IMR-90 (cell line): ENCODE data around the gene NFIA. TPM values are rescaled to one million over a fixed set of nuclear protein-coding genes. Genes with fewer than 3 reads are reported as not detected.

Experiments
- ATAC-seq: fragments of 200-7000 bp; cut with Tn5 transposase; 2 replicates; pipeline ENCODE4 v1.9.1; 2020; ENCODE audit warnings: low read depth, mild to moderate bottlenecking, moderate library complexity
- BruUV-seq: library from RNA; stranded (reverse); fragments of 400-500 nt; replicated peaks from 2 replicates; lab custom pipeline; 2021; lab: Mats Ljungman, UMichigan
- CTCF ChIA-PET: fragments of 300-600 bp; formaldehyde crosslinking; extraction: SDS; loops from one replicate; lab custom pipeline; 2021; ENCODE audit warnings: antibody characterized with exemption; lab: Yijun Ruan, JAX
- POLR2A ChIA-PET: fragments of 300-600 bp; sonication (Branson Sonifier 250); formaldehyde crosslinking; loops from one replicate; lab custom pipeline; 2022; ENCODE audit warnings: antibody characterized with exemption; ENCODE audit not compliant: unreplicated experiment; lab: Charles Lee
- DNase-seq: peaks from one replicate; pipeline ENCODE4 v3.0.0; 2013
- H2AFZ ChIP-seq: replicated peaks from 2 replicates; pipeline ENCODE3; 2013; ENCODE audit warnings: low read length, mild to moderate bottlenecking; ENCODE audit not compliant: poor library complexity
- H2AK5ac ChIP-seq: 2 replicates; pipeline ENCODE4 v1.6.1; 2013; ENCODE audit warnings: low read depth, low read length, inconsistent platforms
- H2AK9ac ChIP-seq: replicated peaks from 2 replicates; pipeline ENCODE3; 2013; ENCODE audit warnings: mild to moderate bottlenecking, low read depth, low read length, moderate library complexity; ENCODE audit not compliant: poor library complexity
- H2BK120ac ChIP-seq: 2 replicates; pipeline ENCODE4 v1.6.1; 2013; ENCODE audit warnings: low read depth, low read length, inconsistent platforms
- H2BK15ac ChIP-seq: 3 replicates; pipeline ENCODE4 v1.6.1; 2013; ENCODE audit warnings: low read depth, low read length, inconsistent platforms
- H2BK20ac ChIP-seq: 2 replicates; pipeline ENCODE4 v1.6.1; 2013; ENCODE audit warnings: low read depth, mild to moderate bottlenecking, inconsistent platforms, low read length, moderate library complexity
- H2BK5ac ChIP-seq: 2 replicates; pipeline ENCODE4 v1.6.1; 2013; ENCODE audit warnings: mild to moderate bottlenecking, low read depth, low read length, inconsistent platforms; ENCODE audit not compliant: poor library complexity, severe bottlenecking
- H3K14ac ChIP-seq: replicated peaks from 2 replicates; pipeline ENCODE4 v1.6.1; 2013; ENCODE audit warnings: low read depth, low read length, inconsistent platforms
- H3K18ac ChIP-seq: 2 replicates; pipeline ENCODE4 v1.6.1; 2013; ENCODE audit warnings: low read depth, low read length, control low read depth
- H3K23ac ChIP-seq: 2 replicates; pipeline ENCODE4 v1.6.1; 2013; ENCODE audit warnings: low read depth, low read length, inconsistent platforms
- H3K27ac ChIP-seq: 2 replicates; pipeline ENCODE4 v1.5.1; 2013; ENCODE audit warnings: mild to moderate bottlenecking, control low read depth, low read length; ENCODE audit not compliant: insufficient read depth
- H3K27me3 ChIP-seq: 2 replicates; pipeline ENCODE4 v1.6.1; 2013; ENCODE audit warnings: low read length; ENCODE audit not compliant: control insufficient read depth, insufficient read depth
- H3K36me3 ChIP-seq: 2 replicates; pipeline ENCODE4 v1.6.1; 2013; ENCODE audit warnings: low read length, mixed read lengths; ENCODE audit not compliant: control insufficient read depth, insufficient read depth
- H3K4ac ChIP-seq: 2 replicates; pipeline ENCODE4 v1.6.1; 2013; ENCODE audit warnings: low read depth, low read length, inconsistent platforms
- H3K4me1 ChIP-seq: 2 replicates; pipeline ENCODE4 v1.6.1; 2013; ENCODE audit warnings: low read length, mixed read lengths; ENCODE audit not compliant: control insufficient read depth, insufficient read depth
- H3K4me2 ChIP-seq: 2 replicates; pipeline ENCODE4 v1.6.1; 2013; ENCODE audit warnings: low read depth, mild to moderate bottlenecking, control low read depth, low read length, moderate library complexity
- H3K4me3 ChIP-seq: 2 replicates; pipeline ENCODE4 v1.5.1; 2013; ENCODE audit warnings: low read depth, mild to moderate bottlenecking, control low read depth, low read length, moderate library complexity; ENCODE audit not compliant: insufficient read depth
- H3K56ac ChIP-seq: 2 replicates; pipeline ENCODE4 v1.6.1; 2013; ENCODE audit warnings: low read length, inconsistent platforms; ENCODE audit not compliant: insufficient read depth; ENCODE audit errors: extremely low read depth
- H3K79me1 ChIP-seq, 2 experiments: 2 replicates each; pipeline ENCODE4 v1.6.1; 2013; ENCODE audit warnings: low read length in 2 of 2, inconsistent platforms in 1 of 2, low read depth in 1 of 2
- H3K9ac ChIP-seq: 2 replicates; pipeline ENCODE4 v1.6.1; 2013; ENCODE audit warnings: low read depth, low read length, control low read depth
- H3K9me1 ChIP-seq: 2 replicates; pipeline ENCODE4 v1.6.1; 2013; ENCODE audit warnings: low read length, inconsistent platforms; ENCODE audit not compliant: insufficient read depth
- H3K9me3 ChIP-seq: 2 replicates; pipeline ENCODE4 v1.6.1; 2013; ENCODE audit warnings: low read length; ENCODE audit not compliant: control insufficient read depth, insufficient read depth
- H4K20me1 ChIP-seq: 2 replicates; pipeline ENCODE4 v1.6.1; 2013; ENCODE audit warnings: low read length, inconsistent platforms; ENCODE audit not compliant: insufficient read depth
- H4K5ac ChIP-seq: 2 replicates; pipeline ENCODE4 v1.6.1; 2013; ENCODE audit warnings: mild to moderate bottlenecking, low read depth, low read length, control low read depth
- H4K8ac ChIP-seq, 2 experiments: 2 replicates each; pipeline ENCODE4 v1.6.1; 2013; ENCODE audit warnings: low read depth in 2 of 2, low read length in 2 of 2, control low read depth in 1 of 2, inconsistent platforms in 1 of 2
- H4K91ac ChIP-seq: 2 replicates; pipeline ENCODE4 v1.6.1; 2013; ENCODE audit warnings: low read depth, low read length, inconsistent platforms; ENCODE audit not compliant: insufficient read depth
- BHLHE40 ChIP-seq: fragments of 150-350 bp; IDR thresholded peaks from 2 replicates; pipeline ENCODE4 v1.6.1; 2016; ENCODE audit warnings: mild to moderate bottlenecking, low read depth, low read length
- CEBPB ChIP-seq: IDR thresholded peaks from 2 replicates; pipeline ENCODE4 v1.6.1; 2012; ENCODE audit warnings: low read depth, low read length, improper control_type of control experiment
- CTCF ChIP-seq: conservative IDR thresholded peaks from 2 replicates; pipeline ENCODE4 v1.5.1; 2012; ENCODE audit warnings: mild to moderate bottlenecking, low read depth, low read length, improper control_type of control experiment
- ELK1 ChIP-seq: fragments of 150-350 bp; IDR thresholded peaks from 2 replicates; pipeline ENCODE4 v1.6.1; 2016; ENCODE audit warnings: low read depth, mild to moderate bottlenecking, low read length, moderate library complexity, borderline replicate concordance
- FOS ChIP-seq: fragments of 150-350 bp; IDR thresholded peaks from 2 replicates; pipeline ENCODE4 v1.6.1; 2016; ENCODE audit warnings: low read depth, low read length
- MAZ ChIP-seq: IDR thresholded peaks from 2 replicates; pipeline ENCODE4 v1.6.1; 2012; ENCODE audit warnings: low read depth, mild to moderate bottlenecking, low read length, improper control_type of control experiment, moderate library complexity, borderline replicate concordance
- NFE2L2 ChIP-seq: fragments of 150-350 bp; IDR thresholded peaks from 2 replicates; pipeline ENCODE4 v1.6.1; 2016; ENCODE audit warnings: low read depth, mild to moderate bottlenecking, low read length
- RAD21 ChIP-seq: IDR thresholded peaks from 2 replicates; pipeline ENCODE4 v1.6.1; 2012; ENCODE audit warnings: low read length, improper control_type of control experiment
- SMC3 ChIP-seq: fragments of 150-350 bp; IDR thresholded peaks from 2 replicates; pipeline ENCODE4 v1.6.1; 2016; ENCODE audit warnings: low read depth, mild to moderate bottlenecking, antibody characterized with exemption, low read length, moderate library complexity
- WGBS, 2 experiments: methylation state at CpG; one replicate each; pipeline versions ENCODE4 v1.1.5 to v1.1.7; 2013; ENCODE audit warnings: missing lambda C conversion rate in 2 of 2; ENCODE audit not compliant: insufficient read length in 1 of 2; ENCODE audit errors: extremely low coverage in 2 of 2; 5-methylcytosine and 5-hydroxymethylcytosine counted together
- dilution Hi-C: fragments of 300-500 bp; cut with HindIII; formaldehyde crosslinking; loops from one replicate; pipeline ENCODE4 v1.14.3; 2018; ENCODE audit warnings: low sequenced_read_pairs; ENCODE audit not compliant: unreplicated experiment
- in situ Hi-C: fragments of 300-500 bp; cut with MboI; formaldehyde crosslinking; loops from 3 replicates; pipeline ENCODE4 v1.14.3; 2019; ENCODE audit warnings: low sequenced_read_pairs, inconsistent platforms, mixed read lengths
- intact Hi-C: fragments of 100-400 bp; cut with micrococcal nuclease; formaldehyde crosslinking; loops from 2 replicates; pipeline ENCODE4 v1.10.0; 2022
- polyA plus RNA-seq, 3 experiments: library from polyadenylated mRNA; depleted of rRNA; stranded (reverse); fragments of >200 nt; gene quantifications; 2 replicates each; pipeline ENCODE4 v1.2.3, GENCODE V29; 2012; ENCODE audit warnings: low replicate concordance in 1 of 3
- total RNA-seq: library from RNA; depleted of rRNA; stranded (reverse); fragments of >200 nt; gene quantifications from 2 replicates; pipeline ENCODE4 v1.2.3, GENCODE V29; 2012

NFIA gene
- total and polyA plus RNA-seq, 2 of the 4 experiments (the other 2 are of a cell fraction): 1.6 to 2.2 TPM

- H3K4me2 ChIP-seq: no peak overlapping the region
- intact Hi-C loops (no loop called here), dilution Hi-C loops (no loop called here), in situ Hi-C loops (no loop called here)
- H3K4me3 ChIP-seq: no peak overlapping the region
- H2AK9ac ChIP-seq: no peak overlapping the region
- H4K91ac ChIP-seq: no peak overlapping the region
- H3K4me1 ChIP-seq: no peaks in the 10 kb centered on the region
- WGBS, 2 experiments: no CpG with 5 or more reads among the region's 9 CpGs
- no peak overlapping the region for H3K9ac ChIP-seq
- no peak overlapping the region for H2BK20ac ChIP-seq
- H3K9me3 ChIP-seq: no peaks in the 10 kb centered on the region
- H2BK120ac ChIP-seq: no peak overlapping the region
- H3K23ac ChIP-seq: no peak overlapping the region
- H3K14ac ChIP-seq: no peak overlapping the region
- TF ChIP-seq RAD21 (no peak), SMC3 (no peak), BHLHE40 (no peak), ELK1 (no peak), NFE2L2 (no peak), CTCF (no peak), CEBPB (no peak), MAZ (no peak), FOS (no peak)
- ChIA-PET POLR2A (no interaction called here), CTCF (no interaction called here)
- no peaks in the 10 kb centered on the region for H3K79me1 ChIP-seq
- H3K27ac ChIP-seq: no peak overlapping the region
- H3K27me3 ChIP-seq: no peaks in the 10 kb centered on the region
- H3K36me3 ChIP-seq: peaks cover 6% of the 10 kb centered on the region; the same call in 1 of the 2 replicates
- H3K56ac ChIP-seq: no peak overlapping the region
- no peak overlapping the region for H2AFZ ChIP-seq
- no peak overlapping the region for H4K8ac ChIP-seq
- DNase-seq: no peak
- no peak overlapping the region for H3K4ac ChIP-seq
- no peaks in the 10 kb centered on the region for H3K9me1 ChIP-seq
- BruUV-seq: no TSS peak
- no peaks in the 10 kb centered on the region for H4K20me1 ChIP-seq
- H2AK5ac ChIP-seq: no peak overlapping the region
- no peak overlapping the region for H2BK15ac ChIP-seq
- no peak overlapping the region for H4K5ac ChIP-seq
- H3K18ac ChIP-seq: no peak overlapping the region
- ATAC-seq: no peak
- no peak overlapping the region for H2BK5ac ChIP-seq
Observed at GRCh38 chr1:61090546-61091202, 8.3 kb downstream of the NFIA start.
